Gastroesophageal sphincter (tissue), 3 donors: ENCODE measurements around the gene GPR37L1.

ENCODE experiments used
- POLR2A ChIP-seq, 2 donors: fragments of 450-650 bp; IDR thresholded peaks; one replicate each; pipeline ENCODE4 v1.6.1; 2017; ENCODE audit warnings: antibody characterized with exemption in 2 of 2, mild to moderate bottlenecking in 2 of 2, moderate library complexity in 1 of 2
- TF ChIP-seq, protein P1 (sequence below), 4 experiments: fragments of 200-600 bp in 2 of 4; fragments of 450-650 bp in 2 of 4; sonication (generic) in 1 of 4; IDR thresholded peaks; one replicate each; pipeline ENCODE4 v1.5.1; 2017 to 2019; ENCODE audit warnings: antibody characterized with exemption in 4 of 4, mild to moderate bottlenecking in 2 of 4, moderate library complexity in 2 of 4

DNA sequence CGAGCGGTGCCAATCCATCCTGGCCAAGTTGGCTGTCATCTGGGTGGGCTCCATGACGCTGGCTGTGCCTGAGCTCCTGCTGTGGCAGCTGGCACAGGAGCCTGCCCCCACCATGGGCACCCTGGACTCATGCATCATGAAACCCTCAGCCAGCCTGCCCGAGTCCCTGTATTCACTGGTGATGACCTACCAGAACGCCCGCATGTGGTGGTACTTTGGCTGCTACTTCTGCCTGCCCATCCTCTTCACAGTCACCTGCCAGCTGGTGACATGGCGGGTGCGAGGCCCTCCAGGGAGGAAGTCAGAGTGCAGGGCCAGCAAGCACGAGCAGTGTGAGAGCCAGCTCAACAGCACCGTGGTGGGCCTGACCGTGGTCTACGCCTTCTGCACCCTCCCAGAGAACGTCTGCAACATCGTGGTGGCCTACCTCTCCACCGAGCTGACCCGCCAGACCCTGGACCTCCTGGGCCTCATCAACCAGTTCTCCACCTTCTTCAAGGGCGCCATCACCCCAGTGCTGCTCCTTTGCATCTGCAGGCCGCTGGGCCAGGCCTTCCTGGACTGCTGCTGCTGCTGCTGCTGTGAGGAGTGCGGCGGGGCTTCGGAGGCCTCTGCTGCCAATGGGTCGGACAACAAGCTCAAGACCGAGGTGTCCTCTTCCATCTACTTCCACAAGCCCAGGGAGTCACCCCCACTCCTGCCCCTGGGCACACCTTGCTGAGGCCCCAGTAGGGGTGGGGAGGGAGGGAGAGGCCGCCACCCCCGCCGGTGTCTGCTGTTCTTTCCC, 5.3 kb downstream of the GPR37L1 start:
- TF ChIP-seq, protein P1, sequence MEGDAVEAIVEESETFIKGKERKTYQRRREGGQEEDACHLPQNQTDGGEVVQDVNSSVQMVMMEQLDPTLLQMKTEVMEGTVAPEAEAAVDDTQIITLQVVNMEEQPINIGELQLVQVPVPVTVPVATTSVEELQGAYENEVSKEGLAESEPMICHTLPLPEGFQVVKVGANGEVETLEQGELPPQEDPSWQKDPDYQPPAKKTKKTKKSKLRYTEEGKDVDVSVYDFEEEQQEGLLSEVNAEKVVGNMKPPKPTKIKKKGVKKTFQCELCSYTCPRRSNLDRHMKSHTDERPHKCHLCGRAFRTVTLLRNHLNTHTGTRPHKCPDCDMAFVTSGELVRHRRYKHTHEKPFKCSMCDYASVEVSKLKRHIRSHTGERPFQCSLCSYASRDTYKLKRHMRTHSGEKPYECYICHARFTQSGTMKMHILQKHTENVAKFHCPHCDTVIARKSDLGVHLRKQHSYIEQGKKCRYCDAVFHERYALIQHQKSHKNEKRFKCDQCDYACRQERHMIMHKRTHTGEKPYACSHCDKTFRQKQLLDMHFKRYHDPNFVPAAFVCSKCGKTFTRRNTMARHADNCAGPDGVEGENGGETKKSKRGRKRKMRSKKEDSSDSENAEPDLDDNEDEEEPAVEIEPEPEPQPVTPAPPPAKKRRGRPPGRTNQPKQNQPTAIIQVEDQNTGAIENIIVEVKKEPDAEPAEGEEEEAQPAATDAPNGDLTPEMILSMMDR (IDR thresholded peaks at IDR 0.05): no peak
- no peak for TF ChIP-seq POLR2A (IDR thresholded peaks at IDR 0.05)
